IPS DF 4.7 (cell line): ENCODE results near the gene LTA4H.

Source experiments
- DNase-seq: peaks from one replicate; pipeline ENCODE4 v3.0.0-alpha.2; 2013; ENCODE audit warnings: low spot score; ENCODE audit errors: extremely low read depth

The LTA4H gene

DNA sequence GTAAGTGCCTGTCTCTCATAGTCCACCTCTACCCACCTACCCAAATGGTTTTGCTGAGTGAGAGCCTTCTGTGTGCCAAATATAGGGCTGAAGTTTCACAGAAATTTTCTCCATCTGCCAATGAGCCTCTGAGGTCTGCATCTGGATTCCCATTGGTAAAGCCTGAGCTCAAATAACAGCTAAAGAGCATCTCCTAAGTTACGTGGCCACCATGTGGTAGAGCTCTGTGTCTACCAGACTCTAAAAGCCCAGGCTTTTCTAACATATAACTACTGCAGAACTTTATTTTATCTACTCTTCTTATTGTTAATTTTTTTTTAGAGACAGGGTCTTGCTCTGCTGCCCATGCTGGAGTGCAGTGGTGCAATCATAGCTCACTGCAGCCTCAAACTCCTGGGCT is 76.3 kb downstream of the LTA4H start:
- no peak for DNase-seq

GRCh38 chr12:95956557-95957145 is 78.7 kb downstream of the LTA4H start:
- DNase-seq = no peak

GRCh38 chr12:95955549-95956159 is 79.7 kb downstream of the LTA4H start:
- no peak for DNase-seq

DNA sequence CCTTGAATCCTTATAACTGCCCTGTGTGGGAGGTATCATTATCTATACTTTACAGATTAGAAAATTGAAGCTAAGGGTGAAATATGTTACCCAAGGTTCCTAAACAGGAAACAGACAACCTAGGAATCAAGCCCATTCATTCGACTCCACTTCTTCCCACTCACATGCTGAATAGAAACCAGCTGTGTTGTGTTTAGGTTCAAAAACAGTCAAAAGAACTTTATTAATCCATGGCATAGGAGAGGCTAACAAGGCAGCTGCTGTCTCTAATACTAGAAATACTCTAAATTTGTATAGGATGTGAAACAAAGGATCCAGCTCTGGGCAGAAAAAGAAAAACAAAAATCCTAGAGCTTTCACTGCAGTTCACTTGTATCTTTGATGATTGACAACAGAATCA is 82.4 kb downstream of the LTA4H start:
- DNase-seq = no peak

- no peak for DNase-seq
Observed at GRCh38 chr12:95951515-95951914, 83.9 kb downstream of the LTA4H start.
